Lung (tissue), 12 donors: ENCODE measurements around the gene ODAD4. TPM values are rescaled to one million over a fixed set of nuclear protein-coding genes. Genes with fewer than 3 reads are reported as not detected.
"Not testable (repeated sequence)": the region's sequence is repeated elsewhere in the genome, so short reads cannot be mapped to it uniquely, and the experiment has no call there.

ENCODE experiments used
- ATAC-seq: fragments of 200-7000 bp; cut with Tn5 transposase; one replicate; pipeline ENCODE4 v1.9.1; 2020; ENCODE audit warnings: moderate number of reproducible peaks; ENCODE audit not compliant: insufficient read depth, low FRiP score
- DNase-seq, 3 donors: peaks; one replicate each; pipeline ENCODE4 v3.0.0-alpha.2; 2013 to 2017
- H3K27ac ChIP-seq, 2 donors: one replicate each; pipeline ENCODE4 v1.5.1; 2013; ENCODE audit warnings: mild to moderate bottlenecking in 2 of 2, moderate library complexity in 2 of 2, control low read depth in 1 of 2, inconsistent platforms in 1 of 2, low read depth in 1 of 2, low read length in 1 of 2
- H3K27me3 ChIP-seq, 3 donors: one replicate each; pipeline ENCODE4 v1.5.1; 2013; ENCODE audit warnings: low read length in 2 of 3; ENCODE audit not compliant: control insufficient read depth in 3 of 3, insufficient read depth in 3 of 3
- H3K36me3 ChIP-seq, 4 donors: one replicate each; pipeline ENCODE4 v1.5.1; 2013; ENCODE audit warnings: low read length in 4 of 4, mild to moderate bottlenecking in 1 of 4, moderate library complexity in 1 of 4; ENCODE audit not compliant: control insufficient read depth in 4 of 4, insufficient read depth in 4 of 4
- H3K4me1 ChIP-seq, 5 donors: one replicate each; pipeline ENCODE4 v1.5.1; 2013; ENCODE audit warnings: low read length in 5 of 5, mild to moderate bottlenecking in 2 of 5, moderate library complexity in 1 of 5; ENCODE audit not compliant: control insufficient read depth in 5 of 5, insufficient read depth in 5 of 5
- H3K4me3 ChIP-seq: one replicate; pipeline ENCODE4 v1.5.1; 2013; ENCODE audit warnings: mild to moderate bottlenecking, control low read depth, moderate library complexity
- H3K9ac ChIP-seq, 2 donors: one replicate each; pipeline ENCODE4 v1.5.1; 2013; ENCODE audit warnings: low read length in 2 of 2, control low read depth in 1 of 2; ENCODE audit not compliant: insufficient read depth in 1 of 2
- H3K9me3 ChIP-seq, 4 donors: one replicate each; pipeline ENCODE4 v1.5.1; 2013; ENCODE audit warnings: low read length in 3 of 4, mild to moderate bottlenecking in 1 of 4, moderate library complexity in 1 of 4; ENCODE audit not compliant: control insufficient read depth in 4 of 4, insufficient read depth in 3 of 4
- CTCF ChIP-seq: IDR thresholded peaks from 2 replicates; pipeline ENCODE4 v1.5.1; 2012; ENCODE audit warnings: mild to moderate bottlenecking; ENCODE audit errors: control extremely low read depth, extremely low read depth
- WGBS, 2 donors: extraction: QIAGEN DNeasy Blood & Tissue Kit; methylation state at CpG; one replicate each; pipeline ENCODE4 v1.1.7; 2013; 5-methylcytosine and 5-hydroxymethylcytosine counted together
- polyA plus RNA-seq, 2 donors: library from polyadenylated mRNA; stranded (reverse); fragments of 200-250 nt; gene quantifications; one replicate each; pipeline ENCODE4 v1.2.1, GENCODE V29; 2013
- total RNA-seq, 2 donors: library from RNA; depleted of rRNA in 1 of 2; stranded (reverse); fragments of >200 nt in 1 of 2; gene quantifications; one replicate each; pipeline ENCODE4 v1.2.1, GENCODE V29; 2014 to 2021
- donor health status: control.
- donor health status: control.
- donor health status: Bipolar disorder and iron deficiency.
- donor health status: healthy.
- donor health status: DM: yes; HTN: yes; CAD: no.

Gene ODAD4
- total and polyA plus RNA-seq, 4 donors = 5.4 to 16.7 (median 9.2) TPM

GRCh38 chr17:42010898-42011516, 80.6 kb downstream of the ODAD4 start:
- no peak for ATAC-seq
- no peaks in the 10 kb centered on the region for H3K27me3 ChIP-seq
- no peak for TF ChIP-seq CTCF
- no peak overlapping the region for H3K4me3 ChIP-seq
- no peaks in the 10 kb centered on the region for H3K9me3 ChIP-seq
- peak overlapping the region in 1 of 2 donors; percentile 36 for H3K27ac ChIP-seq
- no peak for DNase-seq
- no peak overlapping the region for H3K9ac ChIP-seq
- H3K4me1 ChIP-seq = peaks cover 0 to 25% (median 5%) of the 10 kb centered on the region in 5 donors
- peaks cover 0 to 6% (median 2%) of the 10 kb centered on the region in 4 donors for H3K36me3 ChIP-seq
- 91 to 95% methylated on average over 3 of the region's 3 CpGs for WGBS, 2 donors

GRCh38 chr17:42012363-42012762, 81.9 kb downstream of the ODAD4 start:
- WGBS, 2 donors = 84 to 93% methylated on average over 4 of the region's 4 CpGs
- ATAC-seq = not testable (repeated sequence)
- H3K4me1 ChIP-seq = peaks cover 0 to 27% (median 4%) of the 10 kb centered on the region in 5 donors

GRCh38 chr17:42013740-42014139, 83.3 kb downstream of the ODAD4 start:
- not testable (repeated sequence) for H3K4me3 ChIP-seq, H3K9me3 ChIP-seq, ATAC-seq, H3K36me3 ChIP-seq, H3K27ac ChIP-seq, H3K9ac ChIP-seq, DNase-seq, H3K27me3 ChIP-seq
- peaks cover 0 to 27% (median 7%) of the 10 kb centered on the region in 5 donors for H3K4me1 ChIP-seq
- 94 to 95% methylated on average over 12 of the region's 12 CpGs for WGBS, 2 donors

More at GRCh38 chr17:42012363-42012762, 81.9 kb downstream of the ODAD4 start:
- not testable (repeated sequence) for H3K9ac ChIP-seq, H3K9me3 ChIP-seq, H3K36me3 ChIP-seq, H3K27ac ChIP-seq, H3K27me3 ChIP-seq, H3K4me3 ChIP-seq, DNase-seq

Other genes starting within 250 kb of the ODAD4 start
- gene EIF1, start 241.7 kb upstream of the ODAD4 start, total RNA-seq = 100 to 1,000 TPM; 381 to 872 TPM
- 100 to 1,000 TPM; 485 to 867 TPM for gene EIF1, start 241.7 kb upstream of the ODAD4 start, polyA plus RNA-seq
- not detected for gene GAST, start 218.3 kb upstream of the ODAD4 start, total RNA-seq
- gene GAST, start 218.3 kb upstream of the ODAD4 start, polyA plus RNA-seq = not detected
- under 1 TPM; 0.21 to 0.26 TPM for gene HAP1, start 196.0 kb upstream of the ODAD4 start, total RNA-seq
- under 1 TPM; 0.07 to 0.57 TPM for gene HAP1, start 196.0 kb upstream of the ODAD4 start, polyA plus RNA-seq
- gene JUP, start 143.9 kb upstream of the ODAD4 start, total RNA-seq = 100 to 1,000 TPM; 118 to 150 TPM
- 10 to 100 TPM; 60.9 to 83.6 TPM for gene JUP, start 143.9 kb upstream of the ODAD4 start, polyA plus RNA-seq
- gene P3H4, start 118.7 kb upstream of the ODAD4 start, total RNA-seq = 10 to 100 TPM; 12.3 to 13.2 TPM
- gene P3H4, start 118.7 kb upstream of the ODAD4 start, polyA plus RNA-seq = 1 to 10 TPM; 6.8 to 9.6 TPM
- gene FKBP10, start 117.6 kb upstream of the ODAD4 start, total RNA-seq = 10 to 100 TPM; 53.2 to 64.4 TPM
- 10 to 100 TPM; 32.6 to 43.3 TPM for gene FKBP10, start 117.6 kb upstream of the ODAD4 start, polyA plus RNA-seq
- 10 to 100 TPM; 36.5 to 39.4 TPM for gene NT5C3B, start 94.4 kb upstream of the ODAD4 start, total RNA-seq
- gene NT5C3B, start 94.4 kb upstream of the ODAD4 start, polyA plus RNA-seq = 10 to 100 TPM; 34.9 to 68.5 TPM
- under 1 TPM in 1 of 2 donors, not detected in 1; 0.09 TPM for gene KLHL10, start 92.8 kb upstream of the ODAD4 start, total RNA-seq
- gene KLHL10, start 92.8 kb upstream of the ODAD4 start, polyA plus RNA-seq = under 1 TPM; 0.08 to 0.12 TPM
- 10 to 100 TPM; 12.2 to 27.7 TPM for gene KLHL11, start 65.2 kb upstream of the ODAD4 start, total RNA-seq
- 1 to 10 TPM in 1 of 2 donors, under 1 TPM in 1; 0.63 to 1.4 TPM for gene KLHL11, start 65.2 kb upstream of the ODAD4 start, polyA plus RNA-seq
- 100 to 1,000 TPM in 1 of 2 donors, 10 to 100 TPM in 1; 75.5 to 158 TPM for gene ACLY, start 11.7 kb upstream of the ODAD4 start, total RNA-seq
- gene ACLY, start 11.7 kb upstream of the ODAD4 start, polyA plus RNA-seq = 10 to 100 TPM; 27.5 to 82.6 TPM
- gene CNP, start 36.2 kb downstream of the ODAD4 start, total RNA-seq = 10 to 100 TPM; 34.8 to 53.5 TPM
- gene CNP, start 36.2 kb downstream of the ODAD4 start, polyA plus RNA-seq = 10 to 100 TPM; 32.3 to 33.1 TPM
- 10 to 100 TPM; 84.1 to 89.3 TPM for gene DNAJC7, start 86.8 kb downstream of the ODAD4 start, total RNA-seq
- 10 to 100 TPM; 66.2 to 81.8 TPM for gene DNAJC7, start 86.8 kb downstream of the ODAD4 start, polyA plus RNA-seq
- 10 to 100 TPM; 29.2 to 32.0 TPM for gene NKIRAS2, start 89.5 kb downstream of the ODAD4 start, total RNA-seq
- gene NKIRAS2, start 89.5 kb downstream of the ODAD4 start, polyA plus RNA-seq = 10 to 100 TPM; 32.7 to 44.2 TPM
- gene C17orf113, start 120.0 kb downstream of the ODAD4 start, total RNA-seq = 1 to 10 TPM; 1.7 to 3.6 TPM
- gene C17orf113, start 120.0 kb downstream of the ODAD4 start, polyA plus RNA-seq = under 1 TPM; 0.38 to 0.71 TPM
- gene ZNF385C, start 167.9 kb downstream of the ODAD4 start, total RNA-seq = under 1 TPM; 0.34 to 0.40 TPM
- under 1 TPM; 0.14 to 0.57 TPM for gene ZNF385C, start 167.9 kb downstream of the ODAD4 start, polyA plus RNA-seq
- 10 to 100 TPM; 14.7 to 28.6 TPM for gene DHX58, start 182.1 kb downstream of the ODAD4 start, total RNA-seq
- gene DHX58, start 182.1 kb downstream of the ODAD4 start, polyA plus RNA-seq = 10 to 100 TPM; 22.9 to 35.1 TPM
- gene KAT2A, start 190.8 kb downstream of the ODAD4 start, total RNA-seq = 10 to 100 TPM; 18.8 to 37.1 TPM
- gene KAT2A, start 190.8 kb downstream of the ODAD4 start, polyA plus RNA-seq = 10 to 100 TPM; 28.3 to 56.8 TPM
- gene HSPB9, start 192.2 kb downstream of the ODAD4 start, total RNA-seq = under 1 TPM in 1 of 2 donors, not detected in 1; 0.20 TPM
- under 1 TPM; 0.03 to 0.18 TPM for gene HSPB9, start 192.2 kb downstream of the ODAD4 start, polyA plus RNA-seq
- gene RAB5C, start 224.4 kb downstream of the ODAD4 start, total RNA-seq = 100 to 1,000 TPM in 1 of 2 donors, 10 to 100 TPM in 1; 73.0 to 180 TPM
- 100 to 1,000 TPM; 132 to 307 TPM for gene RAB5C, start 224.4 kb downstream of the ODAD4 start, polyA plus RNA-seq